H9 (cell line): Measurements from ENCODE around the gene PTPRJ. TPM values are rescaled to one million over a fixed set of nuclear protein-coding genes. Genes with fewer than 3 reads are reported as not detected.

Source experiments
- DNase-seq: peaks from one replicate; pipeline ENCODE4 v3.0.0-alpha.2; 2017
- H2AFZ ChIP-seq: one replicate; pipeline ENCODE4 v1.6.1; 2013; ENCODE audit warnings: mild to moderate bottlenecking, low read length, control low read depth, moderate library complexity
- H2AK5ac ChIP-seq: 2 replicates; pipeline ENCODE4 v1.6.1; 2013; ENCODE audit warnings: low read length, control low read depth, mixed read lengths; ENCODE audit not compliant: insufficient read length
- H2BK120ac ChIP-seq: one replicate; pipeline ENCODE4 v1.6.1; 2013; ENCODE audit warnings: low read depth, mild to moderate bottlenecking, low read length, control low read depth, inconsistent platforms; ENCODE audit not compliant: poor library complexity, severe bottlenecking
- H2BK12ac ChIP-seq: 2 replicates; pipeline ENCODE4 v1.6.1; 2013; ENCODE audit warnings: low read length, control low read depth, mixed read lengths, low read depth; ENCODE audit not compliant: insufficient read length
- H2BK15ac ChIP-seq: 2 replicates; pipeline ENCODE4 v1.6.1; 2013; ENCODE audit warnings: low read depth, low read length, control low read depth
- H2BK20ac ChIP-seq: one replicate; pipeline ENCODE4 v1.6.1; 2013; ENCODE audit warnings: low read depth, mild to moderate bottlenecking, low read length, control low read depth, inconsistent platforms; ENCODE audit not compliant: poor library complexity, severe bottlenecking
- H2BK5ac ChIP-seq: 2 replicates; pipeline ENCODE4 v1.6.1; 2013; ENCODE audit warnings: low read length, control low read depth, mixed read lengths; ENCODE audit not compliant: insufficient read length
- H3K14ac ChIP-seq: 2 replicates; pipeline ENCODE4 v1.6.1; 2013; ENCODE audit warnings: low read length, control low read depth; ENCODE audit not compliant: insufficient read depth
- H3K18ac ChIP-seq: 2 replicates; pipeline ENCODE4 v1.6.1; 2013; ENCODE audit warnings: low read depth, mild to moderate bottlenecking, mixed read lengths, low read length, control low read depth; ENCODE audit not compliant: insufficient read length
- H3K23ac ChIP-seq: 2 replicates; pipeline ENCODE4 v1.6.1; 2013; ENCODE audit warnings: low read length, control low read depth, mixed read lengths, low read depth; ENCODE audit not compliant: insufficient read length
- H3K23me2 ChIP-seq: 2 replicates; pipeline ENCODE4 v1.6.1; 2013; ENCODE audit warnings: low read depth, mild to moderate bottlenecking, mixed read lengths, low read length, control low read depth; ENCODE audit not compliant: insufficient read length, poor library complexity, severe bottlenecking
- H3K27ac ChIP-seq: 2 replicates; pipeline ENCODE4 v1.5.1; 2013; ENCODE audit warnings: low read length, control low read depth, mixed read lengths, low read depth; ENCODE audit not compliant: insufficient read length
- H3K27me3 ChIP-seq: 2 replicates; pipeline ENCODE4 v1.6.1; 2013; ENCODE audit warnings: low read length, control low read depth, inconsistent platforms; ENCODE audit not compliant: insufficient read depth
- H3K4ac ChIP-seq: 2 replicates; pipeline ENCODE4 v1.6.1; 2013; ENCODE audit warnings: low read depth, mild to moderate bottlenecking, control low read depth, inconsistent platforms, low read length, moderate library complexity
- H3K4me1 ChIP-seq: 2 replicates; pipeline ENCODE4 v1.6.1; 2013; ENCODE audit warnings: low read length, control low read depth, inconsistent platforms; ENCODE audit not compliant: insufficient read depth
- H3K4me2 ChIP-seq: 2 replicates; pipeline ENCODE4 v1.6.1; 2013; ENCODE audit warnings: low read length, control low read depth, mixed read lengths; ENCODE audit not compliant: insufficient read length, insufficient read depth
- H3K56ac ChIP-seq: 2 replicates; pipeline ENCODE4 v1.6.1; 2013; ENCODE audit warnings: low read depth, mild to moderate bottlenecking, mixed read lengths, low read length, control low read depth; ENCODE audit not compliant: insufficient read length
- H3K79me1 ChIP-seq: 2 replicates; pipeline ENCODE4 v1.6.1; 2013; ENCODE audit warnings: low read depth, mild to moderate bottlenecking, moderate library complexity, low read length, control low read depth, inconsistent platforms; ENCODE audit not compliant: insufficient read depth, poor library complexity, severe bottlenecking
- H3K79me2 ChIP-seq: 2 replicates; pipeline ENCODE4 v1.6.1; 2013; ENCODE audit warnings: low read length, control low read depth, inconsistent platforms; ENCODE audit not compliant: insufficient read depth
- H3K9ac ChIP-seq: 2 replicates; pipeline ENCODE4 v1.6.1; 2013; ENCODE audit warnings: low read length, control low read depth, mixed read lengths; ENCODE audit not compliant: insufficient read length; ENCODE audit errors: extremely low read depth
- H3K9me3 ChIP-seq: one replicate; pipeline ENCODE4 v1.6.1; 2013; ENCODE audit warnings: low read depth, low read length, inconsistent platforms; ENCODE audit not compliant: control insufficient read depth
- H3T11ph ChIP-seq: one replicate; pipeline ENCODE4 v1.6.1; 2013; ENCODE audit warnings: mild to moderate bottlenecking, low read length, control low read depth, inconsistent platforms
- H4K20me1 ChIP-seq: one replicate; pipeline ENCODE4 v1.6.1; 2013; ENCODE audit not compliant: control insufficient read depth, insufficient read length, insufficient read depth
- H4K5ac ChIP-seq: 2 replicates; pipeline ENCODE4 v1.6.1; 2013; ENCODE audit warnings: low read depth, mild to moderate bottlenecking, mixed read lengths, low read length, control low read depth; ENCODE audit not compliant: insufficient read length
- H4K8ac ChIP-seq: replicated peaks from 2 replicates; pipeline ENCODE4 v1.6.1; 2013; ENCODE audit warnings: low read length, control low read depth, mixed read lengths, low read depth; ENCODE audit not compliant: insufficient read length
- H4K91ac ChIP-seq: 2 replicates; pipeline ENCODE4 v1.6.1; 2013; ENCODE audit warnings: low read depth, mild to moderate bottlenecking, moderate library complexity, mixed read lengths, low read length, control low read depth; ENCODE audit not compliant: insufficient read length
- H3K27ac Mint-ChIP-seq, 3 experiments: 2 replicates in 2 of 3; 3 replicates in 1 of 3; pipeline ENCODE4 v1.8.0; 2020 to 2021; ENCODE audit warnings: mixed read lengths in 3 of 3, mild to moderate bottlenecking in 1 of 3, moderate library complexity in 1 of 3
- H3K27me3 Mint-ChIP-seq: 2 replicates; pipeline ENCODE4 v1.8.0; 2021; ENCODE audit warnings: low read depth, mild to moderate bottlenecking, moderate library complexity, mixed read lengths
- H3K36me3 Mint-ChIP-seq, 3 experiments: 2 replicates in 2 of 3; 3 replicates in 1 of 3; pipeline ENCODE4 v1.8.0; 2020 to 2021; ENCODE audit warnings: low read depth in 3 of 3, mixed read lengths in 3 of 3; ENCODE audit not compliant: insufficient read depth in 1 of 3
- H3K4me1 Mint-ChIP-seq, 2 experiments: 2 replicates each; pipeline ENCODE4 v1.8.0; 2020; ENCODE audit warnings: mixed read lengths in 2 of 2
- H3K4me3 Mint-ChIP-seq, 2 experiments: 2 replicates in 1 of 2; 3 replicates in 1 of 2; pipeline ENCODE4 v1.8.0; 2020 to 2021; ENCODE audit warnings: mild to moderate bottlenecking in 2 of 2, mixed read lengths in 2 of 2, moderate library complexity in 1 of 2
- H3K9me3 Mint-ChIP-seq, 2 experiments: 2 replicates in 1 of 2; 3 replicates in 1 of 2; pipeline ENCODE4 v1.8.0; 2020; ENCODE audit warnings: mild to moderate bottlenecking in 2 of 2, mixed read lengths in 2 of 2, moderate library complexity in 1 of 2
- CTCF ChIP-seq: fragments of 200-600 bp; sonication (generic); conservative IDR thresholded peaks from 3 replicates; pipeline ENCODE4 v1.8.0; 2021; ENCODE audit warnings: antibody characterized with exemption, mild to moderate bottlenecking
- WGBS: extraction: QIAGEN DNeasy Blood & Tissue Kit; methylation state at CpG from one replicate; pipeline ENCODE4 v1.1.7; 2013; ENCODE audit warnings: missing lambda C conversion rate, low lambda C conversion rate, mixed read lengths; ENCODE audit not compliant: insufficient read length; ENCODE audit errors: extremely low coverage; 5-methylcytosine and 5-hydroxymethylcytosine counted together
- total RNA-seq: library from RNA; stranded (reverse); gene quantifications from 2 replicates; pipeline ENCODE4 v1.2.1, GENCODE V29; 2021

The PTPRJ gene
- total RNA-seq, 1 experiment from 2014 or later, result 10.6 TPM

DNA sequence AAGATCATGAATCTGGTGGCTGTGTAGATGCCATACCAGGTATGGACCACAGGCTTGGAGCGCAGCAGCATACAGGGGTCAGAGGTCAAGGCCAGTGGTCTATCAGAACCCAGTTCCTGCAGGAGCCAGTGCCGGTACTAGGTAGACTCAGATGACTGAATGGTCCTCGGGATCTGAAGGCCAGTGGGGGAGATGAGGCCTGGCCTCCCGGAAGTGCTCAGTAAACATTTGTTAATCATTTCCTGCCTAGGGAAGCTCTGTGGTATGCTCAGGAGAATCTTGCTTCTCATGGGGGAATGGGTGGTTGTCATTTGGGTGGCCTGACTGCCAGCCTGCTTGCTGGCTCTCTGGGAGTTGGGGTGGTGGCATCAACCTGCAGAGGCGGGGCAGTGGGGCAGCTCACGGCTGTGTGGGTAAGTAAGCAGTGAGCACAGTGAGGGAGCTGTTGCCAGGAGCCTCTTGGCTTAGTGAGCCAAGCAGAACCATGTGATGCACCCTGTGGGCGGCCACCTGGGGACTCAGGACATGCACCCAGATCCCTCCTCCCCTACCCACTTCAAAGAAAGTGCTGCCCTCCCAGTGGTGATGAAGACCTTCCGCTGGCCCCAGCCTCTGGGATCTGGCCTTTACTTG is 33.0 kb downstream of the PTPRJ start:
- Histone ChIP-seq H3K27ac (no peak overlapping the region), H3K4me2 (no peak overlapping the region), H3K79me2 (no peaks in the 10 kb centered on the region; the same call in 1 of the 2 replicates), H2BK20ac (no peak overlapping the region), H4K91ac (no peak overlapping the region), H2BK12ac (no peak overlapping the region), H3K18ac (no peak overlapping the region), H2BK15ac (no peak overlapping the region), H2AFZ (no peak overlapping the region), H2AK5ac (no peak overlapping the region), H4K5ac (no peak overlapping the region), H3K79me1 (no peaks in the 10 kb centered on the region), H3K4ac (no peak overlapping the region), H3K23ac (no peak overlapping the region), H3K14ac (no peak overlapping the region), H3K23me2 (no peaks in the 10 kb centered on the region), H3T11ph (no peak overlapping the region), H4K20me1 (no peaks in the 10 kb centered on the region), H4K8ac (no peak overlapping the region), H3K4me1 (peaks cover 7% of the 10 kb centered on the region; the same call in 1 of the 2 replicates), H3K9me3 (no peaks in the 10 kb centered on the region), H2BK5ac (no peak overlapping the region), H2BK120ac (no peak overlapping the region), H3K27me3 (no peaks in the 10 kb centered on the region), H3K9ac (no peak overlapping the region), H3K56ac (no peak overlapping the region)
- Mint-ChIP-seq H3K27me3 (no peaks in the 10 kb centered on the region), H3K27ac (no peak overlapping the region; a peak in 1 of 7 replicates), H3K36me3 (no peaks in the 10 kb centered on the region), H3K9me3 (no peaks in the 10 kb centered on the region), H3K4me1 (peaks cover 37 to 41% of the 10 kb centered on the region in 2 experiments), H3K4me3 (no peak overlapping the region)
- no CpG with 5 or more reads among the region's 8 CpGs for WGBS
- DNase-seq, result no peak
- no peak for TF ChIP-seq CTCF
